Brain microvascular endothelial cell (primary cell): ENCODE results near the gene ACKR2.
"Not testable (repeated sequence)": the region's sequence is repeated elsewhere in the genome, so short reads cannot be mapped to it uniquely, and the experiment has no call there.

Experiments used
- DNase-seq: peaks from one replicate; pipeline ENCODE4 v3.0.0-alpha.2; 2020
- H3K27ac ChIP-seq: fragments of 250-450 bp; sonication (Bioruptor Pico); 2 replicates; pipeline ENCODE4 v1.5.1; 2020; ENCODE audit warnings: mild to moderate bottlenecking, moderate library complexity
- H3K27me3 ChIP-seq: fragments of 250-450 bp; sonication (Bioruptor Pico); replicated peaks from 2 replicates; pipeline ENCODE4 v1.5.1; 2020; ENCODE audit warnings: mild to moderate bottlenecking
- H3K36me3 ChIP-seq: fragments of 250-450 bp; sonication (Bioruptor Pico); replicated peaks from 2 replicates; pipeline ENCODE4 v1.5.1; 2020; ENCODE audit warnings: mild to moderate bottlenecking
- H3K4me3 ChIP-seq: 2 replicates; pipeline ENCODE4 v1.5.1; 2011; ENCODE audit warnings: low read depth, mild to moderate bottlenecking, control low read depth, low read length, moderate library complexity
- in situ Hi-C: cut with HindIII; loops from 2 replicates; pipeline ENCODE4 v1.10.0; 2017; ENCODE audit warnings: low sequenced_read_pairs, low pct_ligation_motif_present
- TF ChIP-seq, protein P1 (sequence below): IDR thresholded peaks from 2 replicates; pipeline ENCODE4 v1.5.1; 2011; ENCODE audit warnings: low read depth, mild to moderate bottlenecking, moderate library complexity, low read length, control low read depth, inconsistent platforms; ENCODE audit errors: missing control alignments

ACKR2 gene

GRCh38 chr3:42876940-42877720 is 67.9 kb downstream of the ACKR2 start:
- no peaks in the 10 kb centered on the region for H3K27me3 ChIP-seq
- TF ChIP-seq, protein P1, sequence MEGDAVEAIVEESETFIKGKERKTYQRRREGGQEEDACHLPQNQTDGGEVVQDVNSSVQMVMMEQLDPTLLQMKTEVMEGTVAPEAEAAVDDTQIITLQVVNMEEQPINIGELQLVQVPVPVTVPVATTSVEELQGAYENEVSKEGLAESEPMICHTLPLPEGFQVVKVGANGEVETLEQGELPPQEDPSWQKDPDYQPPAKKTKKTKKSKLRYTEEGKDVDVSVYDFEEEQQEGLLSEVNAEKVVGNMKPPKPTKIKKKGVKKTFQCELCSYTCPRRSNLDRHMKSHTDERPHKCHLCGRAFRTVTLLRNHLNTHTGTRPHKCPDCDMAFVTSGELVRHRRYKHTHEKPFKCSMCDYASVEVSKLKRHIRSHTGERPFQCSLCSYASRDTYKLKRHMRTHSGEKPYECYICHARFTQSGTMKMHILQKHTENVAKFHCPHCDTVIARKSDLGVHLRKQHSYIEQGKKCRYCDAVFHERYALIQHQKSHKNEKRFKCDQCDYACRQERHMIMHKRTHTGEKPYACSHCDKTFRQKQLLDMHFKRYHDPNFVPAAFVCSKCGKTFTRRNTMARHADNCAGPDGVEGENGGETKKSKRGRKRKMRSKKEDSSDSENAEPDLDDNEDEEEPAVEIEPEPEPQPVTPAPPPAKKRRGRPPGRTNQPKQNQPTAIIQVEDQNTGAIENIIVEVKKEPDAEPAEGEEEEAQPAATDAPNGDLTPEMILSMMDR = no peak
- DNase-seq = no peak

GRCh38 chr3:42877881-42878280 is 68.6 kb downstream of the ACKR2 start:
- Histone ChIP-seq H3K27me3 (no peaks in the 10 kb centered on the region), H3K27ac (no peak overlapping the region), H3K4me3 (no peak overlapping the region), H3K36me3 (no peaks in the 10 kb centered on the region)
- DNase-seq = no peak
- in situ Hi-C loops = no loop called here
- TF ChIP-seq, protein P1 = no peak

More at GRCh38 chr3:42876940-42877720, 67.9 kb downstream of the ACKR2 start:
- H3K4me3 ChIP-seq = no peak overlapping the region
- in situ Hi-C loops = no loop called here
- H3K27ac ChIP-seq = no peak overlapping the region
- H3K36me3 ChIP-seq = no peaks in the 10 kb centered on the region

DNA sequence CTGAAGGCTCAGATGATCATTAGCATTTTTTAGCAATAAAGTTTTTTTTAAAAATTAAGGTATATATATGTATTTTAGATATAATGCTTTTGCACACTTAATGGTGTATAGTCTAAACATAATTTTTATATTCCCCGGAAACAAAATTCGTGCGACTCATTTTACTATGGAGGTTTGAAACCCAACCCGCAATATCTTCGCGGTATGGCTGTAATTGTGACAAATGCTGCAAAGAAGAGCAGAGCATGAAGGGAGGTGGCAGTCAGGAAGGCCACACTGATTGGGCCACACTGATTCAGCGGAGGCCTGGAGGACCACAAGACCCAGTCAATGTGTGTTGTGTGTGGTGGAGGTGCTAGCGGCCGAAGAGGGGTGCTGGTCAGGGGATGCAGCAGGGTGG is 70.9 kb downstream of the ACKR2 start:
- Histone ChIP-seq H3K27ac (no peak overlapping the region), H3K36me3 (no peaks in the 10 kb centered on the region), H3K4me3 (peak overlapping the region; percentile 64), H3K27me3 (peaks cover 3% of the 10 kb centered on the region)
- TF ChIP-seq, protein P1 = no peak
- DNase-seq = no peak
- in situ Hi-C loops = no loop called here

- Histone ChIP-seq H3K27ac (no peak overlapping the region), H3K4me3 (peak overlapping the region; percentile 64), H3K36me3 (no peaks in the 10 kb centered on the region), H3K27me3 (peaks cover 3% of the 10 kb centered on the region)
- in situ Hi-C loops = no loop called here
- TF ChIP-seq, protein P1 = peak; percentile 89
- peak; percentile 67 for DNase-seq
Observed at GRCh38 chr3:42880601-42881451, 71.6 kb downstream of the ACKR2 start.

DNA sequence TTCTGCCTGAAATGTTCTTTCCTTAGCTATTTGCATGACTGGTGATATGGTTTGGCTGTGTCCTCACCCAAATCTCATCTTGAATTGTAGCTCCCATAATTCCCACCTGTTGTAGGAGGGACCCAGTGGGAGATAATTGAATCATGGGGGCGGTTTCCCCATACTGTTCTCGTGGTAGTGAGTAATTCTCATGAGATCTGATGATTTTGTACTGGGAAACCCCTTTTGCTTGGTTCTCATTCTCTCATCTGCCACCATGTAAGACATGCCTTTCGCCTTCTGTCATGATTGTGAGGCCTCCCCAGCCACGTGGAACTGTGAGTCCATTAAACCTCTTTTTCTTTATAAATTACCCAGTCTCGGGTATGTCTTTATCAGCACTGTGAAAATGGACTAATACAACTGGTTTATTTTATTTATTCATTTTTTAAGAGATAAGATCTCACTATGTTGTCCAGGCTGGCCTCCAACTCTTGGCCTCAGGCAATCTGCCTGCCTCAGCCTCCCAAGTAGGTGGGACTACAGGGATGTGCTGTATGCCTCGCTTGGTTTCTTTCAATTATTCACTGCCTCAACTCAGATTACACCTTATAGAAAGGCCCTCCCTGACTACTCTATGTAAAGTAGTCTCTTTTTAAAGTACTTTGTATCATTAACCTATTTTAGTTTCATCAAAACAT is 74.1 kb downstream of the ACKR2 start:
- H3K36me3 ChIP-seq, DNase-seq, H3K4me3 ChIP-seq, H3K27ac ChIP-seq, in situ Hi-C loops, H3K27me3 ChIP-seq: not testable (repeated sequence)

- no peak for DNase-seq
- Histone ChIP-seq H3K36me3 (no peaks in the 10 kb centered on the region), H3K4me3 (no peak overlapping the region), H3K27me3 (peaks cover 6% of the 10 kb centered on the region), H3K27ac (no peak overlapping the region)
- in situ Hi-C loops = no loop called here
- TF ChIP-seq, protein P1 = no peak
Observed at GRCh38 chr3:42884324-42884723, 75.1 kb downstream of the ACKR2 start.
